Skeletal muscle tissue (tissue), 4 donors: ENCODE measurements around the gene IFNL4. TPM values are rescaled to one million over a fixed set of nuclear protein-coding genes. Genes with fewer than 3 reads are reported as not detected.

ENCODE experiments used
- H3K27ac ChIP-seq: one replicate; pipeline ENCODE4 v1.7.0; 2013; ENCODE audit warnings: mild to moderate bottlenecking, low read depth, low read length, inconsistent platforms
- H3K27me3 ChIP-seq, 3 donors: one replicate each; pipeline ENCODE4 v1.7.0; 2013; ENCODE audit warnings: low read length in 3 of 3; ENCODE audit not compliant: control insufficient read depth in 3 of 3, insufficient read depth in 3 of 3
- H3K36me3 ChIP-seq, 3 donors: one replicate each; pipeline ENCODE4 v1.7.0; 2013; ENCODE audit warnings: low read length in 3 of 3; ENCODE audit not compliant: control insufficient read depth in 3 of 3, insufficient read depth in 3 of 3
- H3K4me1 ChIP-seq, 3 donors: one replicate each; pipeline ENCODE4 v1.7.0; 2013; ENCODE audit warnings: low read length in 3 of 3, mild to moderate bottlenecking in 3 of 3; ENCODE audit not compliant: control insufficient read depth in 3 of 3, insufficient read depth in 3 of 3
- H3K4me3 ChIP-seq, 3 donors: one replicate each; pipeline ENCODE4 v1.7.0; 2013; ENCODE audit warnings: low read length in 3 of 3
- H3K9ac ChIP-seq, 3 donors: one replicate each; pipeline ENCODE4 v1.7.0; 2013; ENCODE audit warnings: low read length in 3 of 3, mild to moderate bottlenecking in 3 of 3, moderate library complexity in 2 of 3, low read depth in 1 of 3
- H3K9me3 ChIP-seq, 3 donors: one replicate each; pipeline ENCODE4 v1.7.0; 2013; ENCODE audit warnings: low read length in 3 of 3; ENCODE audit not compliant: control insufficient read depth in 3 of 3
- total RNA-seq: library from RNA; depleted of rRNA; stranded (reverse); fragments of >200 nt; gene quantifications from one replicate; pipeline ENCODE4 v1.2.3, GENCODE V29; 2014
- donor health status: Osteomylitis.

IFNL4 gene
- total RNA-seq, 1 donor from 2014 or later = not detected

GRCh38 chr19:39261704-39262103 is 13.0 kb upstream of the IFNL4 start:
- no peak overlapping the region for H3K9ac ChIP-seq
- H3K4me3 ChIP-seq = no peak overlapping the region
- no peak overlapping the region for H3K27ac ChIP-seq
- H3K4me1 ChIP-seq = no peaks in the 10 kb centered on the region
- no peaks in the 10 kb centered on the region for H3K36me3 ChIP-seq
- no peaks in the 10 kb centered on the region for H3K9me3 ChIP-seq
- peaks cover 35 to 56% (median 56%) of the 10 kb centered on the region in 3 donors for H3K27me3 ChIP-seq

GRCh38 chr19:39257227-39257626 is 8.6 kb upstream of the IFNL4 start:
- Histone ChIP-seq H3K9me3 (peaks cover 0 to 2% (median 0%) of the 10 kb centered on the region in 3 donors), H3K4me3 (no peak overlapping the region), H3K9ac (no peak overlapping the region), H3K27ac (no peak overlapping the region), H3K36me3 (no peaks in the 10 kb centered on the region), H3K4me1 (no peaks in the 10 kb centered on the region), H3K27me3 (peaks cover 11 to 49% (median 24%) of the 10 kb centered on the region in 3 donors)

- no peak overlapping the region for H3K9ac ChIP-seq
These were observed 6.1 kb upstream of the IFNL4 start for GRCh38 chr19:39254531-39255345.

DNA sequence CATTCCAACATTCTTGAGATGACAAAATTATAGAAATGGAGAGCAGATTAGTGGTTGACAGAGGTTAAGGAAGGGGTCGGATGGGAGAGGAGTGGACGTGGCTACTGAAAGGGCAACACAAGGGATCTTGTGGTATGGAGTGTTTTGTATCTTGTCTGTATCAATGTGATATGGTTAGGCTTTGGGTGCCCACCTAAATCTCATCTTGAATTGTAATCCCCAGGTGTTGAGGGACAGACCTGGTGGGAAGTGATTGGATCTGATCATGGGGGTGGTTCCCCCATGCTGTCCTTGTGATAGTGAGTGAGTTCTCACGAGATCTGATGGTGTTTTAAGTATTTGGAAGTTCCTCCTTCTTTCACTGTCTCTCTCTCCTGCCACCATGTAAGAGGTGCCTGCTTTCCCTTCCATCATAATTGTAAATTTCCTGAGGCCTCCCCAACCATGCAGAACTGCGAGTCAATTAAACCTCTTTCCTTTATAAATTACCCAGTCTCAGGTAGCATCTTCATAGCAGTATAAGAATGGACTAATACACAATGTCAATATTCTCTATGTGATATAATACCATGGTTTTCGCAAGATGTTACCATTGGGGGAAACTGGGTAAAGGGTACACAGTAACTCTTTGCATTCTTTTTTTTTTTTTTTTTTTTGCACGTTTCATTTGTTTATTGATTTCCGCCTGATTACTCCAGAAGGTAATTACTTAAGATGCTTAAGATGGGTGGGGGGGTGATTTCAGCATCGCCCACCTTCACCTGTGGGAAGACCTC is 4.9 kb upstream of the IFNL4 start:
- Histone ChIP-seq H3K27ac (no peak overlapping the region), H3K9ac (no peak overlapping the region), H3K4me1 (no peaks in the 10 kb centered on the region), H3K27me3 (peaks cover 16 to 45% (median 32%) of the 10 kb centered on the region in 3 donors), H3K36me3 (no peaks in the 10 kb centered on the region), H3K4me3 (no peak overlapping the region), H3K9me3 (peaks cover 0 to 2% (median 0%) of the 10 kb centered on the region in 3 donors)

More at GRCh38 chr19:39254531-39255345, 6.1 kb upstream of the IFNL4 start:
- Histone ChIP-seq H3K4me3 (no peak overlapping the region), H3K27ac (no peak overlapping the region), H3K36me3 (no peaks in the 10 kb centered on the region), H3K9me3 (peaks cover 0 to 2% (median 0%) of the 10 kb centered on the region in 3 donors), H3K27me3 (peaks cover 8 to 38% (median 23%) of the 10 kb centered on the region in 3 donors), H3K4me1 (no peaks in the 10 kb centered on the region)

DNA sequence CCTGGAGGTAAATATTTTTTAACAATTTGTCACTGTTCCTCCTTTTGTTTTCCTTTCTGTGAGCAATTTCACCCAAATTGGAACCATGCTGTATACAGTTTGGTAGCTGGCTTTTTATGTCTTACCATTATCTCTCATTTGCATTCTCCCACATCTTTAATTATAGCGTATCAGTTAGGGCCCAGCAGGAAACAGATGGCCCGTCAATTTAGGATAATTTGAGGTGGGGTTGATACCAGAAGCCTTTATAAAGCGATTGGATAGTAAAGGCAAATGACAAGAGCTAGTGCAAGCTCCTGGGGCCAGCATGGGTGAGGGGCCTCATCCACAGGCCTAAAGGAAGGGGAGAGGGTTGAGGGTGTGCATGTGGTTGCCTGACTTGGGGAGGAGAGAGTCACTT is 3.8 kb upstream of the IFNL4 start:
- Histone ChIP-seq H3K27me3 (peaks cover 26 to 49% (median 41%) of the 10 kb centered on the region in 3 donors), H3K36me3 (no peaks in the 10 kb centered on the region), H3K9me3 (peaks cover 0 to 2% (median 0%) of the 10 kb centered on the region in 3 donors)

DNA sequence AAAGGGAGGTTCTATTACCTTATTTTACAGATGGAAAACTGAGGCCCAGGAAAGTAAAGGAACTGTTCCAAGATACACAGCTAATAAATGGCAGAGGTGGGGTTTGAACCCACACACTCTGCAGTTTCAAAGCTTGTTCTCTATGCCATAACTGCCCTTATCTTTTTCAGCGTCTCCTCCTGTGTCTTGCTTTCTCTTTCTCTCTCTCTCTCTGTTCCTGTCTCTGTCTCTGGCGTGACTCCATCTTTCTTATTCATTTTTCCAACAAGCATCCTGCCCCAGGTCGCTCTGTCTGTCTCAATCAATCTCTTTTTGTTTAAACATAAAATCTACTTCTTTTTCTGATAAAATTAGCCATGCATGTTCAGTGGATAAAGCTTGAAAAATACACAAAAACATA is 3.2 kb upstream of the IFNL4 start:
- Histone ChIP-seq H3K4me1 (peaks cover 0 to 7% (median 0%) of the 10 kb centered on the region in 3 donors), H3K9ac (no peak overlapping the region), H3K9me3 (peaks cover 0 to 2% (median 0%) of the 10 kb centered on the region in 3 donors), H3K4me3 (no peak overlapping the region), H3K36me3 (no peaks in the 10 kb centered on the region), H3K27me3 (peaks cover 28 to 54% (median 40%) of the 10 kb centered on the region in 3 donors), H3K27ac (no peak overlapping the region)

More for the DNA sequence above, 3.8 kb upstream of the IFNL4 start:
- Histone ChIP-seq H3K4me3 (no peak overlapping the region), H3K9ac (no peak overlapping the region), H3K27ac (no peak overlapping the region), H3K4me1 (peaks cover 0 to 4% (median 0%) of the 10 kb centered on the region in 3 donors)

GRCh38 chr19:39251081-39251480 is 2.4 kb upstream of the IFNL4 start:
- Histone ChIP-seq H3K9ac (no peak overlapping the region), H3K4me1 (peaks cover 0 to 7% (median 0%) of the 10 kb centered on the region in 3 donors), H3K36me3 (no peaks in the 10 kb centered on the region), H3K4me3 (no peak overlapping the region), H3K27ac (no peak overlapping the region), H3K27me3 (peaks cover 29 to 49% (median 36%) of the 10 kb centered on the region in 3 donors), H3K9me3 (no peaks in the 10 kb centered on the region)

GRCh38 chr19:39247701-39248664 is 673 bp downstream of the IFNL4 start:
- Histone ChIP-seq H3K9ac (no peak overlapping the region), H3K9me3 (no peaks in the 10 kb centered on the region), H3K27ac (no peak overlapping the region), H3K4me3 (no peak overlapping the region), H3K36me3 (no peaks in the 10 kb centered on the region), H3K4me1 (peaks cover 0 to 7% (median 0%) of the 10 kb centered on the region in 3 donors), H3K27me3 (peaks cover 21 to 40% (median 32%) of the 10 kb centered on the region in 3 donors)

DNA sequence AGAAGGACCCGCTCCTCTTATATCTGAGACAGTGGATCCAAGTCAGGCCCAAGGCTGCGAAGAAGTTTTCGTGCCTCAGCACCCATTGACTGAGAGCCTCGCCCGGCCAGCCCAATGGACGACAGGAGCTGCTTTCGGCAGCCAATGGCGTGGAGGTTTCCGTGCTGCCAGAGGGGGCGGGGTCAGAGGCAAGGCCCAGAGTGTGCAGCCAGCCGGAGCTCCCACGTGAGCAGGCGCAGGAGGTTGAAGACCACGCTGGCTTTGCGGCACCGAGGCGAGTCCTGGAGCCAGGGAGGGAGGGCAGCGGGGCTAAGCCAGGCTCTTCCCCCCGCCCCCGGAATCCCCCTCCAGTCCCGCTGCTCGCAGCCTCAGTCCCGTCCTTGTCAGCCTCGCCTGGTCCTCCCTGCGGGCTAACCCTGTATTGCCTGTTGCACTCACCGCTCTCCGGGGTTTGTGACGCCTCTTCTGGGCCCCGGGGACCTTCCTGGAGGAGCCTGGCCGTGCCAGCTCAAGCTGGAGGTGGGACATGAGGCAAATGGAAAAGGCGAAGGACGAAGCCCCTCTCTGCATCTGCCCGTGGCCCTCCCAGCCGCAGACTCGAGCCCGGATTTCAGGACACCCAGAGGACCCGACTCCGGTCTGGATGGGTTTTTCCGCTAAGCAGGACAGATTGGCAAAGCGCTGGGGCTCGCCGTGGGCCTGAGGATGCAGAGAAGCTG is 1.5 kb downstream of the IFNL4 start:
- no peak overlapping the region for H3K27ac ChIP-seq
- H3K4me3 ChIP-seq = no peak overlapping the region
- H3K9ac ChIP-seq = no peak overlapping the region
- no peaks in the 10 kb centered on the region for H3K36me3 ChIP-seq
- H3K27me3 ChIP-seq = peaks cover 21 to 40% (median 27%) of the 10 kb centered on the region in 3 donors
- no peaks in the 10 kb centered on the region for H3K9me3 ChIP-seq
- H3K4me1 ChIP-seq = peaks cover 0 to 7% (median 0%) of the 10 kb centered on the region in 3 donors
